Vagina (tissue), 2 donors: ENCODE results near the gene ISG20.

Source experiments
- POLR2A ChIP-seq, 2 donors: fragments of 450-650 bp; IDR thresholded peaks; one replicate each; pipeline ENCODE4 v1.6.1; 2017; ENCODE audit warnings: antibody characterized with exemption in 2 of 2, mild to moderate bottlenecking in 2 of 2, moderate library complexity in 2 of 2
- POLR2AphosphoS5 ChIP-seq, 2 donors: sonication (generic); formaldehyde crosslinking; IDR thresholded peaks; one replicate each; pipeline ENCODE4 v1.9.0; 2017; ENCODE audit warnings: antibody characterized with exemption in 2 of 2, mild to moderate bottlenecking in 2 of 2, low read depth in 1 of 2; ENCODE audit not compliant: insufficient read depth in 1 of 2
- TF ChIP-seq, protein P1 (sequence below), 3 experiments: fragments of 450-650 bp in 2 of 3; fragments of 200-600 bp in 1 of 3; sonication (generic) in 1 of 3; IDR thresholded peaks; one replicate each; pipeline ENCODE4 v1.5.1; 2017 to 2019; ENCODE audit warnings: antibody characterized with exemption in 3 of 3, mild to moderate bottlenecking in 2 of 3, moderate library complexity in 2 of 3

DNA sequence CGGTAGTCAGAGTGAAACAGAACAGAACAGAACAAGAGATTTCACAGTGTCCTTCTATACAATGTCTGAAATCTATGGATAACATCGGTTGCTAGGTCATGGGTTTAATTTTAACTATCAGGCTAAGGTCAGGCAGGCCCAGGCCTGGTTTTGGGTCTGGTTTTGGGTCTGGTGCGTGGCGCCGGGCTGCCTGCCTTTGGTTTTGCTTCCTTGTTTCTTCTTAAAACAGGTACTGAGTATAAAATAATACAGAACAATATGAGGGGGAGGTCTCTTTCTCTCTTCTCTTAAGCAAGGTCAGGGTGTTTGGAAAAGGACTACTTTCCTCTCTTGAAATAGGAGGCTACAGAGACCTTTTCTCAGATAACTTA lies 16.2 kb upstream of the ISG20 start:
- TF ChIP-seq, protein P1, sequence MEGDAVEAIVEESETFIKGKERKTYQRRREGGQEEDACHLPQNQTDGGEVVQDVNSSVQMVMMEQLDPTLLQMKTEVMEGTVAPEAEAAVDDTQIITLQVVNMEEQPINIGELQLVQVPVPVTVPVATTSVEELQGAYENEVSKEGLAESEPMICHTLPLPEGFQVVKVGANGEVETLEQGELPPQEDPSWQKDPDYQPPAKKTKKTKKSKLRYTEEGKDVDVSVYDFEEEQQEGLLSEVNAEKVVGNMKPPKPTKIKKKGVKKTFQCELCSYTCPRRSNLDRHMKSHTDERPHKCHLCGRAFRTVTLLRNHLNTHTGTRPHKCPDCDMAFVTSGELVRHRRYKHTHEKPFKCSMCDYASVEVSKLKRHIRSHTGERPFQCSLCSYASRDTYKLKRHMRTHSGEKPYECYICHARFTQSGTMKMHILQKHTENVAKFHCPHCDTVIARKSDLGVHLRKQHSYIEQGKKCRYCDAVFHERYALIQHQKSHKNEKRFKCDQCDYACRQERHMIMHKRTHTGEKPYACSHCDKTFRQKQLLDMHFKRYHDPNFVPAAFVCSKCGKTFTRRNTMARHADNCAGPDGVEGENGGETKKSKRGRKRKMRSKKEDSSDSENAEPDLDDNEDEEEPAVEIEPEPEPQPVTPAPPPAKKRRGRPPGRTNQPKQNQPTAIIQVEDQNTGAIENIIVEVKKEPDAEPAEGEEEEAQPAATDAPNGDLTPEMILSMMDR (IDR thresholded peaks at IDR 0.05) = no peak
- TF ChIP-seq POLR2AphosphoS5 (IDR thresholded peaks at IDR 0.05; ENCODE audit: insufficient read depth in 1 of 2, low read depth in 1 of 2) = no peak
- no peak for TF ChIP-seq POLR2A (IDR thresholded peaks at IDR 0.05)
